Measurements from ENCODE around the gene PLEKHM3.

DNA sequence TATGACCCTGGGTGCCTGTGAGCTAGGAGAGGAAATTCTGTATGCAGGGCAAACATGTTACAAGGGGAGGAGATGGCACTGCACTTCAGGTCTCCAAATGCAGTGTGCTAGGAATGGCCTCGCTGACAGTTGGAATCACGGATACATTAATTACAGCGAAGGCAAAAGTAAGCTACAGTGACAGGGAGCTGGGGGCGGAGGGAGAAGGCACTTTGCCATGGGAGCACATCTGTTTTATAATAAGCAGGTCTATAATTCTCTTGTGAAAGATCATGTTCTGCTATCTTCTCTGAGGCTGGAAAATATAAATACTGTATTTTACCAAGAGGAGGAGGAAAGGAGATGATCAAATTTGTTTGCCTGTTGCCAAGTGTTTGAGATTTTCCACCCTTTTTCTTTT lies 199.3 kb downstream of the PLEKHM3 start:
- TF ChIP-seq, protein P1, sequence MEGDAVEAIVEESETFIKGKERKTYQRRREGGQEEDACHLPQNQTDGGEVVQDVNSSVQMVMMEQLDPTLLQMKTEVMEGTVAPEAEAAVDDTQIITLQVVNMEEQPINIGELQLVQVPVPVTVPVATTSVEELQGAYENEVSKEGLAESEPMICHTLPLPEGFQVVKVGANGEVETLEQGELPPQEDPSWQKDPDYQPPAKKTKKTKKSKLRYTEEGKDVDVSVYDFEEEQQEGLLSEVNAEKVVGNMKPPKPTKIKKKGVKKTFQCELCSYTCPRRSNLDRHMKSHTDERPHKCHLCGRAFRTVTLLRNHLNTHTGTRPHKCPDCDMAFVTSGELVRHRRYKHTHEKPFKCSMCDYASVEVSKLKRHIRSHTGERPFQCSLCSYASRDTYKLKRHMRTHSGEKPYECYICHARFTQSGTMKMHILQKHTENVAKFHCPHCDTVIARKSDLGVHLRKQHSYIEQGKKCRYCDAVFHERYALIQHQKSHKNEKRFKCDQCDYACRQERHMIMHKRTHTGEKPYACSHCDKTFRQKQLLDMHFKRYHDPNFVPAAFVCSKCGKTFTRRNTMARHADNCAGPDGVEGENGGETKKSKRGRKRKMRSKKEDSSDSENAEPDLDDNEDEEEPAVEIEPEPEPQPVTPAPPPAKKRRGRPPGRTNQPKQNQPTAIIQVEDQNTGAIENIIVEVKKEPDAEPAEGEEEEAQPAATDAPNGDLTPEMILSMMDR (IDR thresholded peaks at IDR 0.05), result no peak
- TF ChIP-seq POLR2A (IDR thresholded peaks at IDR 0.05), result no peak

Data from transverse colon (tissue), 3 donors.